ENCODE results near the gene ZYX. TPM values are rescaled to one million over a fixed set of nuclear protein-coding genes. Genes with fewer than 3 reads are reported as not detected.
A peak's percentile ranks its signal among the peaks of the same experiment; 100 is the strongest.

The ZYX gene
- polyA plus RNA-seq, 1 of the 3 experiments (the other 2 are of a cell fraction) = 271 TPM

- TF ChIP-seq RCOR1 (IDR thresholded peaks at IDR 0.05; ENCODE audit: low read length) = no peak
- no peak for TF ChIP-seq MAX (IDR thresholded peaks at IDR 0.05; ENCODE audit: low read depth)
- no peak for TF ChIP-seq YY1 (IDR thresholded peaks at IDR 0.05; ENCODE audit: low read depth)
- TF ChIP-seq PBX3 (IDR thresholded peaks at IDR 0.05) = no peak
Measured at GRCh38 chr7:143417734-143418383, 36.7 kb downstream of the ZYX start (continued).

- no peak overlapping the region for H3K9ac ChIP-seq
- H3K4me3 ChIP-seq (ENCODE audit: low read depth in 2 of 2, low read length in 1 of 2) = no peak overlapping the region
- no peaks in the 10 kb centered on the region for H4K20me1 ChIP-seq (ENCODE audit: insufficient read depth)
- H3K9me2 ChIP-seq = no peaks in the 10 kb centered on the region
- CTCF ChIA-PET = interaction anchor here (0.6 to 5.8 kb wide), 5 partner anchors 39 to 204 kb away, joined by 3 to 125 read pairs (median 4); partner anchors contain the start of gene ZYX
- TF ChIP-seq CTCF (IDR thresholded peaks at IDR 0.05) (no peak), SIN3A (IDR thresholded peaks at IDR 0.05; ENCODE audit: borderline replicate concordance, low read depth, low read length) (no peak), MAX (IDR thresholded peaks at IDR 0.05; ENCODE audit: low read depth) (0 out of 2 replicates have a peak, but pooled peaks have one; percentile 21)
- H3K9me3 ChIP-seq = no peaks in the 10 kb centered on the region
- H3K36me3 ChIP-seq (replicated peaks in 1 of 2; ENCODE audit: control insufficient read depth in 1 of 2, insufficient read depth in 2 of 2, low read length in 1 of 2) = no peaks in the 10 kb centered on the region
- 66% methylated on average over 11 of the region's 11 CpGs for WGBS (ENCODE audit: low lambda C conversion rate)
- no peak overlapping the region; the same call in 1 of the 2 replicates for H2AFZ ChIP-seq (ENCODE audit: low read depth)
- POLR2A ChIA-PET = no interaction called here
- no peaks in the 10 kb centered on the region for H3K79me2 ChIP-seq (ENCODE audit: insufficient read depth)
- peaks cover 9% of the 10 kb centered on the region for H3F3A ChIP-seq (replicated peaks; ENCODE audit: insufficient read depth)
- H3K4me2 ChIP-seq = no peak overlapping the region
- no peak for DNase-seq
- peaks cover 0 to 12% of the 10 kb centered on the region in 2 experiments; a peak in 2 of 4 replicates for H3K4me1 ChIP-seq (ENCODE audit: control insufficient read depth in 1 of 2, insufficient read depth in 2 of 2, low read depth in 1 of 2, low read length in 1 of 2)
- H3K27ac ChIP-seq (ENCODE audit: low read depth in 2 of 2, low read length in 1 of 2) = no peak overlapping the region
- H3K27me3 ChIP-seq (ENCODE audit: insufficient read depth) = no peaks in the 10 kb centered on the region
Measured at GRCh38 chr7:143418681-143419458, 37.7 kb downstream of the ZYX start.

- Histone ChIP-seq H3K9me3 (no peaks in the 10 kb centered on the region), H3K27me3 (ENCODE audit: insufficient read depth) (no peaks in the 10 kb centered on the region), H3K36me3 (replicated peaks in 1 of 2; ENCODE audit: control insufficient read depth in 1 of 2, insufficient read depth in 2 of 2, low read length in 1 of 2) (no peaks in the 10 kb centered on the region), H4K20me1 (ENCODE audit: insufficient read depth) (no peaks in the 10 kb centered on the region), H3K9ac (no peak overlapping the region), H3F3A (replicated peaks; ENCODE audit: insufficient read depth) (peaks cover 9% of the 10 kb centered on the region), H3K4me3 (ENCODE audit: low read depth in 2 of 2, low read length in 1 of 2) (no peak overlapping the region), H3K4me2 (no peak overlapping the region), H2AFZ (ENCODE audit: low read depth) (no peak overlapping the region), H3K4me1 (ENCODE audit: control insufficient read depth in 1 of 2, insufficient read depth in 2 of 2, low read depth in 1 of 2, low read length in 1 of 2) (peaks cover 0 to 12% of the 10 kb centered on the region in 2 experiments; a peak in 2 of 4 replicates), H3K79me2 (ENCODE audit: insufficient read depth) (no peaks in the 10 kb centered on the region), H3K9me2 (no peaks in the 10 kb centered on the region), H3K27ac (ENCODE audit: low read depth in 2 of 2, low read length in 1 of 2) (no peak overlapping the region)
- ChIA-PET POLR2A (no interaction called here), CTCF (interaction anchor here (1.3 to 4.7 kb wide), 2 partner anchors 40 to 180 kb away, joined by 4 to 28 read pairs; no protein-coding TSS in a partner anchor)
- 37% methylated on average over 4 of the region's 4 CpGs for WGBS (ENCODE audit: low lambda C conversion rate)
- no peak for DNase-seq
- TF ChIP-seq GABPA (IDR thresholded peaks at IDR 0.05; ENCODE audit: low read depth) (no peak), RCOR1 (IDR thresholded peaks at IDR 0.05; ENCODE audit: low read length) (no peak), EP300 (IDR thresholded peaks at IDR 0.05; ENCODE audit: borderline replicate concordance in 1 of 2, low read depth in 1 of 2, low read length in 1 of 2) (no peak), FOXJ3 (CRISPR knock-in tag; IDR thresholded peaks at IDR 0.05) (no peak), IRF3 (IDR thresholded peaks at IDR 0.05; ENCODE audit: low read depth, low read length) (no peak), RAD21 (IDR thresholded peaks at IDR 0.05; ENCODE audit: low read length) (no peak), EZH2phosphoT487 (IDR thresholded peaks at IDR 0.05; ENCODE audit: borderline replicate concordance, low read depth) (no peak), YY1 (IDR thresholded peaks at IDR 0.05; ENCODE audit: low read depth) (no peak), NRF1 (IDR thresholded peaks at IDR 0.05; ENCODE audit: low read depth, low read length) (no peak)
Measured at GRCh38 chr7:143419880-143420279, 38.7 kb downstream of the ZYX start.
